OCI-LY7 (cell line): Measurements from ENCODE around the gene CSNK1D.

ENCODE experiments used
- EZH2phosphoT487 ChIP-seq: fragments of 200-600 bp; sonication (generic); IDR thresholded peaks from 2 replicates; pipeline ENCODE4 v1.6.1; 2018; ENCODE audit warnings: low read depth, borderline replicate concordance, mild to moderate bottlenecking, mixed run types, antibody characterized with exemption, low read length, moderate library complexity, mixed read lengths
- TF ChIP-seq, protein P1 (sequence below): fragments of 200-600 bp; sonication (generic); conservative IDR thresholded peaks from 2 replicates; pipeline ENCODE4 v1.5.1; 2014; ENCODE audit warnings: mild to moderate bottlenecking, antibody characterized with exemption, low read length, moderate library complexity, mixed read lengths

DNA sequence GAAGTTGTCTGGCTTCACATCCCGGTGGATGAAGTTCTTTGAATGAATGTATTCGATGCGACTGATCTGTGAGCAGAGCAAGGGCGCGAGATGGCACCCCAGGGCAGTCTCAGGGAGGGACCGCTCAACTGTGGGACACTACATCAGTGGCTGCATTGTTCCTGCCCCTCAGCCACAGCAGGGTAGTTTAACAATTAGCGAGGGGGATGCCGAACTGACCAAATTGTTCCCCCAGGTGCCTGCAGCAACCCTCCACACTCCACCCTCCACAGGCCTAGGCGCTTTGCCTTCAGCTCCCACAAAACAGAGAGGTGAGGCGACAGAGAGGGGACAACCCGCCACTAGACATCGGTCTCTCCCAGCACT lies 20.3 kb downstream of the CSNK1D start:
- TF ChIP-seq, protein P1, sequence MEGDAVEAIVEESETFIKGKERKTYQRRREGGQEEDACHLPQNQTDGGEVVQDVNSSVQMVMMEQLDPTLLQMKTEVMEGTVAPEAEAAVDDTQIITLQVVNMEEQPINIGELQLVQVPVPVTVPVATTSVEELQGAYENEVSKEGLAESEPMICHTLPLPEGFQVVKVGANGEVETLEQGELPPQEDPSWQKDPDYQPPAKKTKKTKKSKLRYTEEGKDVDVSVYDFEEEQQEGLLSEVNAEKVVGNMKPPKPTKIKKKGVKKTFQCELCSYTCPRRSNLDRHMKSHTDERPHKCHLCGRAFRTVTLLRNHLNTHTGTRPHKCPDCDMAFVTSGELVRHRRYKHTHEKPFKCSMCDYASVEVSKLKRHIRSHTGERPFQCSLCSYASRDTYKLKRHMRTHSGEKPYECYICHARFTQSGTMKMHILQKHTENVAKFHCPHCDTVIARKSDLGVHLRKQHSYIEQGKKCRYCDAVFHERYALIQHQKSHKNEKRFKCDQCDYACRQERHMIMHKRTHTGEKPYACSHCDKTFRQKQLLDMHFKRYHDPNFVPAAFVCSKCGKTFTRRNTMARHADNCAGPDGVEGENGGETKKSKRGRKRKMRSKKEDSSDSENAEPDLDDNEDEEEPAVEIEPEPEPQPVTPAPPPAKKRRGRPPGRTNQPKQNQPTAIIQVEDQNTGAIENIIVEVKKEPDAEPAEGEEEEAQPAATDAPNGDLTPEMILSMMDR = no peak
- TF ChIP-seq EZH2phosphoT487 = no peak
